Cardiac septum (tissue), 1 donor: ENCODE measurements around the gene RPGR. TPM values are rescaled to one million over a fixed set of nuclear protein-coding genes. Genes with fewer than 3 reads are reported as not detected.

ENCODE experiments used
- DNase-seq: peaks from one replicate; pipeline ENCODE4 v3.0.0-alpha.2; 2020; ENCODE audit warnings: low spot score
- intact Hi-C: fragments of 100-400 bp; cut with DNase I; formaldehyde crosslinking; loops from one replicate; pipeline ENCODE4 v1.14.0; 2022
- total RNA-seq: library from RNA; stranded (reverse); fragmentation: NEBNext Ultra II Directional; extraction: Animal tissue kit (Norgen Biotek cat#: 25700); gene quantifications from one replicate; pipeline ENCODE4 v1.2.1, GENCODE V29; 2021
- donor health status: DM: no; HTN: no; CAD: no.

The RPGR gene
- total RNA-seq, 1 donor from 2014 or later, result 7.6 TPM

DNA sequence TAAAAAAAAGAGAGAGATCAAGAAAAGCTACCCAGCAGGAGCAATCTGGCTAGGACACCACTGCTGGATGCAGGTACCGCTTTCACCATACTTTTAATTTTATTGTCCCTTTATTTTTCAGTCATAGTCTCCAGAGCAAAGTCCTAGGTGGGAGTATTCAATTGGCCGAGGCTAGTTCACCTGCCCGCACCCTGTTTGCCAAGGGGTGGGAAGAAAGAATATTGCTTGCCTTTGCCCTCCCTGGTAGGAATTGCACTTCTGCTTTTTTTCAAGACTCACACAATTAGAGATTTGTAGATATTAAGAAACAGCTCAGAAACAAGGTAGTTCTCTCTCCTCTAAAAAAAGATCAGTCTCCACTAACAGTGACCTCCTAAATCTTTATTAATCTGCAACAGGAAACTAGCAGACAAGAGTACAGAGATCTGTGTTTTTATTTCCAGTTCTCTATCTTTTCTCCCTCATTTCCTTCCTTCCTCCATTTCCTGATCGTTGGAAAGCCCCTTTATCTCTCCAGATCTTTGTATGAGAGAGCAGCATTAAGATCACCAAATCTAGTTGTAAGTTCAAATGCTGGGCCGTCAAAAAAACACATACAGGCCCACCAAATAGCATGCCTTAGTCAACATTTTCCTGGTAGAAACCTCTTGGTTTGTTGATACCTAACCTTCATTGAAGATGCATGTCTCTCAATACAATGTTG lies 9.4 kb upstream of the RPGR start:
- DNase-seq, result no peak
- intact Hi-C loops, result no loop called here

DNA sequence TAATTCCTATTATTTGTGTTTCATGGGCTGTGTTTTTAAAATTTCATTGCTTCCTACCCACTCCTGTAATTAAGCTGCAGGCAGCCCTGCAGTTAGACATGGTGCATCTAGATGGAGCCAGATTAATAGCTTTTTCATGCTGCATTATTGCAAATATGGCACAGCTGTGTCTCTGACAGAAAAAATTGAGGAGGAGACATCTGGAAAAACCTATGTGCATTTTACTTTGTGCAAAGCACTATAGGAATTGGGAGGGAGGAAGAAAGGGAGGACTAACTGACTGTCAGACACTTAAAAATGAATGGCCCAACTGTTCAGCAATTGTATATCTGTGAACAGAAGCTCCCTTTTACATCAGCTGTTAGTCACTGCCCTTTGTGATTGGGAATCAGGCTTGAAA lies 8.1 kb upstream of the RPGR start:
- intact Hi-C loops, result no loop called here
- no peak for DNase-seq

DNA sequence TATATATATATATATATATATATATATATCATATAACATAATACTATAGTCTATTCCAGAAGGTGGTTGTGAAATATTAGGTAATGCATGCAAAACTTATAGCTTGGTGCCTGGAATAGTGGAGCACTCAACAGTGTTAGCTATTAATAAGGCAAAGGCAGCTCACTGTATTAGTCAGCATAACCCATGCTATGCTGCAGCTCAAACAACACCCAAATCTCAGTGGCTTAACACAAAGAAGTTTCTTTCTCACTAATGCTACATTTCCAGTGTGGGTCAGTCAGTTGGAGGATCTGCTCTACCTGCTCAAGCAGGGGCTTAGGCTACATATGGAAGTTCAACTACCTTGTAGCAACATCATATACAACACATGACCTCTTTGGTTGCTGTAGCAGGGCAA lies 5.2 kb upstream of the RPGR start:
- intact Hi-C loops, result no loop called here
- no peak for DNase-seq

DNA sequence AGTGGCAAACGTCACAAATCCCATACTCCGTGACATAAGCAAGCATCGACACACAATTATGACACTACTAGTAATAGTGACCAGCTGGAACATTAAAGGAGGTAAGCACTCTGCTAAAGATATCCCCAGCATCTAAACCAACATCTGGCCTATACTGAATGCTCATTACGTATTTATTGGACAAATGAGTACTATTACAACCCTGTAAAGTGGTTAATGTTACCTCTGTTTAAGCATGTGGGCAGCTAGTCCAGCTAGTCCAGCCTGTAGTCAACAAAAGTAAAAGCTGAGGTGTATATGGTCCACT lies 419 bp upstream of the RPGR start:
- DNase-seq, result no peak
- intact Hi-C loops, result loop anchor here (5.0 kb wide), 1 partner anchor 400 kb away; no protein-coding TSS in a partner anchor

DNA sequence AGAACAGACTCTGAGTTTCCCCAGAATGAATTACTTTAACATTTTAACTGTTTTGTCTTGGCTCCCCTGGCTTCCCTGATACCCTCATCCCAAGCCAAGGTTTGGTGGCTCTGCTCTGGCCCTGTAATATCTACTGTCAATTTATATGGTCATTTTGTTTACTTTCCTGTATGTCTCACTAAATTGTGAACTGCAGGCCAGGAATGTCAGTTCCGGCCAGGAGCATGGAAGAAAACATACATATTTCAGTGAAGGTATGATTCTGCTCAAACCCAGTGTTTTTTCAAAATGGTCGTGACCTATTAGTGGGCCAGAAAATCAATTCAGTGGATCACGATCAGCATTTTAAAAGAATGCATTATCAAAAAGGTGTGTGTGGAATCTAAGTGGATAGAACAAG lies 1.2 kb downstream of the RPGR start:
- no peak for DNase-seq
- intact Hi-C loops, result loop anchor here (5.0 kb wide), 1 partner anchor 399 kb away; no protein-coding TSS in a partner anchor

DNA sequence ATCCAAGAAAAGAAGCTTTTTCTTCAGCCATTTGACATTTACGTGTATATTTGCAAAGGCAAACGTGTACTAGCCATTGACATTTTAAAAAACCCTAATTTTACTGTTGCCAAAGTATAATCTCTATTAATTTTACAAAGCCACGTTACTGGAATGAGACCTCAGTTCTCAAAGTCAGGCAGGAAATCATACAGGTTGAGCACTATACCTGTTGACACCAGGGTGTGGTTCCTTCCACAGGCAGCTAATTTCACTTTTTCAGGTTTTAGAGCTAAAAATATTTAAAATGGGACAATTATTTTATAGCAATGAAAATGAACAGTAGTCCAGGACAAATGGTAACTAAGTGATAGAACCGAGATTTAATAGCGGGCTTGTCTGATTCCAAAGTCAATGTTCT lies 6.5 kb downstream of the RPGR start:
- DNase-seq, result no peak
- intact Hi-C loops, result no loop called here

DNA sequence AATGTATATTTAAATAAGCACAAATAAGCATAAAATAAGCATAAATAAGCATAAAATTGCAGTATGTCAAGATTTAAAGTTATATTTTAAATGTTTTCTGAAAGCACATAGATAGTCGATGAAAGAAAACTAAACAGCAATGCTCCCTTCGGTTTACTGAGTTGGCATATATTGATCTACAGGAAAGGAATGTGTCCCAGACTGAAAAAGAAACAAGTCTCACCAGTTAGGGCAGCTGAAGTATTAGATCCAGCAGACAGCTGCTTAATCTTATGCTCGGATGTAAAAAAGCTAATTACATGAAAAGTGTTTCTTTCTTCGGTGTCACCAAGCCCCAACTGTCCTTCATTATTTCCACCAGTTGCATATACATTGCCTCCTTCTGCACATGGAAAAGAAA lies 8.7 kb downstream of the RPGR start:
- DNase-seq, result no peak
- intact Hi-C loops, result no loop called here

DNA sequence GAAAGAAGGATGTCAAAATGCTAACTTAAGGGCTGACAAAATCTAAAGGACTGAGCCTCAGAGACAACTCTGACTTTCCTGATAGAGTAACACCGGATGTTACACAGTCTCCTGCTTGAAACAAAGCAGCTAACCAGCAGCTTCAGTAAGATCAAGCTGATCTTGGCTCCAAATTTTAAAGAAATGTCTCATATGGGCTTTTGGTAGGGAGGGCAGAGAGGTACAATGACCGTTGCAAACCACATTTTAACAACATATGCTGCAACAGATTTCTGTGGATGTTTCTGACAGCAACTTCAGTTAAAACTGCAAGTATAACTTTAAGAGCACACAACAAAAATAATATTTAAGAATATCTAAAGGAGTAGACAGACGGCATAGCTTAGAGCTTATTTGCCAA lies 9.1 kb downstream of the RPGR start:
- intact Hi-C loops, result no loop called here
- no peak for DNase-seq

DNA sequence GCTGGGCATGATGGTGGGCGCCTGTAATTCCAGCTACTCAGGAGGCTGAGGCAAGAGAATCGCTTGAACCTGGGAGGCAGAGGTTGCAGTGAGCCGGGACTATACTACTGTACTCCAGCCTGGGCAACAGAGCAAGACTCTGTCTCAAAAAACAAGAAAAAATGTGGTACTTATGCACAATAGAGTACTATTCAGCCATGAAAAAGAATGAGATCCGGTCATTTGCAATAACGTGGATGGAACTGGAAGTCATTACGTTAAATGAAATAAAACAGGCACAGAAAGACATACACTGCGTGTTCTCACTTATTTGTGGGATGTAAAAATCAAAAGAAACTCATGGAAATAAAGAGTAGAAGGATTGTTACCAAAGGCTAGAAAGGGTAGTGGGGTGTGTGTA lies 12.1 kb downstream of the RPGR start:
- intact Hi-C loops, result no loop called here

DNA sequence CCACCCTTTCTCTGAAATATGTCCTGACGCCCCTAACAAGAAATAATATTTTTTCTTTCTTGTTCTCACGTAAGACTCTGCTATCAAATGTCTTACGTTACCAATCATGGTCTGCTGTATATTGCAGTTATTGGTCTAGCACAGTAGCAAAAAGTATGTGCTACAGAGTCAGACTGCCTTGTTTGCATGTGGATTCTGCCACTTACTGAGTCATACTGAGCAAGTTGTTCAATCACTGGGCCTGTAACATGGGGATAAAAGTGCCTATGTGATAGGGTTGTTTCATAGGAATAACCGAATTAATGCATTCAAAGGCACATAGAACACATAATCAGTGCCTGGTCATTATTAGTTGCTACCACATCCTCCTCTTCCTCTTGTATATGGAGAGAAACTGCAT lies 14.1 kb downstream of the RPGR start:
- no peak for DNase-seq
- intact Hi-C loops, result no loop called here

More for the DNA sequence above, 12.1 kb downstream of the RPGR start:
- no peak for DNase-seq

DNA sequence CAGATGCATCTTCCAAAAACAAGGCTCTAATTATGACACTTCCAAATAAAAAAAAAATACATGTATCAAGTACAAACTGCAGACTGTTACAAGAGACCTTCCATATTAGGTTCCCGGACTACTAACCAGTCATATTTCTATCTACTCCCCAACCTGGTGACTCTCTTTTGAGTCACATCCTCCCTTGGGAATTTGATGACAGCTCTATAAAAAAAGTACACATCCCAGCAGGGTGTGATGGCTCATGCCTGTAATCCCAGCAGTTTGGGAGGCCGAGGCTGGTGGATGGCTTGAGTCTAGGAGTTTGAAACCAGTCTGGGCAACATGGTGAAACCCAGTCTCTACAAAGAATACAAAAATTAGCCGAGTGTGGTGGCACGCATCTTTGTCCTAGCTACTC lies 14.9 kb downstream of the RPGR start:
- intact Hi-C loops, result no loop called here
- DNase-seq, result no peak

DNA sequence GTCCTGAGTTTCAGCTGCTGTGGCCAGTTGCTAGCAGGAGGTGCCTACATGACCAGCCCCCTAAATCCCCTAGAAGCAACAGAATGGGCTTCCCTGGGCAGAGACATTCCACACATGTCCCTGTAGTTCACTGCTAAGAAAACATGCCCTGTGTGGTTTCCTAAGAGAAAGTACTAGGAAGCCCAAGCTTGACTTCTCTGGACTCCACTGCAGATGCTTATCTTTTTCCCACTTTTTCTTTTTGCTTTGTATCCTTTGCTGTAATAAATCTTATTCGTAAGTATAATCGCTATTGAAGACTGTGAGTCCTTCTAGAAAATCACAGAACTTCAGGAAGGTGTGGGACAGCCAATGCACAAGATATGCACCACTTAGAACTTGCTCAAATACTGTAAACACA lies 15.6 kb downstream of the RPGR start:
- DNase-seq, result no peak
- intact Hi-C loops, result no loop called here

DNA sequence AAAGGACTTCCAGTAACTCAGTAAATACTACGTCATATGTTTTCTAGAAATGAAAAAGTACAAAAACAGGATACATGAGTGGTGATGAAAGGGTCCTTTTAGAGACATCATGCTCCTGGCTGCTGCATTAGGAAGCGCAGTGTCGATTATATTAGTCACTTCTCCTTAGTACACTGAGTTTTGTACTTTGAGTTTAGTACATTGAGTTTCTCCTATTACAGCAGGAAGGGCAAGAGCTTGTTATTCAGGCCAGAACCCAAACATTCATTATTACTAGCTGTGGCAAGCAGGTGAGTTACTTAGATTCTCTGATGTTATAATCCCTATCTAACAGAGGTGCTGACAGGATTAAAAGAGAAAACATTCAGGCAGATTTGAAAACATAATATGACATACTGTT lies 21.3 kb downstream of the RPGR start:
- no peak for DNase-seq
- intact Hi-C loops, result no loop called here

DNA sequence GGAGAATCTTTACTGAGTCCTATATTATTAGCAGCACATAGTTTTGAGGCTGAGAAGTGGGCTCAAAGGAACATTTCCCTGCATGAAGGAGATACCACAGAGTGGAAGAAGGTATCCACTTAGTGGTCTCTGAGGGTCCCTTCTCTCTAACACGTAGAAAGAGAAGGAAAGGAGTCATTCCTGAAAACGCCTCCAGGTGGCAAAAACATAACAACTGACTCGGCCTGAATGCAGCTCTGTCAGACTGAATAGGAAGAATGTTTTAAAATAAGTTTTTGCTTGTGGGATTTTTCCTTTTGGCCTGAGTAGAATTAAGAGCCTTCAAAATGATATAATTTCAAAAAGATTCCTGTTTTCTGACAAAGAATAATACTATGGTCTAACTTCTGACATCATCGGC lies 23.3 kb downstream of the RPGR start:
- DNase-seq, result no peak
- intact Hi-C loops, result no loop called here

DNA sequence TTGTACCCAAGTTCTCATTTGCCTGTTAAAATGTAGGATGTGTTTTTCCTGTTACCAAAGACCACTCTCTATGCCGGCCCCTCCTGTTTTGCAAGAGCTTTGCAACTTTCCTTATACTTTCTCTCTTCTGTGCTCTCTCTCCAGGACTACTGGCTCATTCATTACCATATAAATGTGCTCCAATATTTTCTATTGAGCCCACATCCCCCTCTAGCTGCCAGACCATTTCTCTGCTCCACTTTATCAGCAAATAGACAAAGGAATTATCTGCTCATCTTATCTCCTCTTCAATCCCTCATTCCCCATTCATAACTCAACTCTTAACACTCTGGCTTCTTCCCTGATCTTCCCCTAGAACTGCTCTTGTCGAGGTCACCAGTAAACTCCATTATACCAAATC lies 33.6 kb downstream of the RPGR start:
- no peak for DNase-seq
- intact Hi-C loops, result no loop called here

DNA sequence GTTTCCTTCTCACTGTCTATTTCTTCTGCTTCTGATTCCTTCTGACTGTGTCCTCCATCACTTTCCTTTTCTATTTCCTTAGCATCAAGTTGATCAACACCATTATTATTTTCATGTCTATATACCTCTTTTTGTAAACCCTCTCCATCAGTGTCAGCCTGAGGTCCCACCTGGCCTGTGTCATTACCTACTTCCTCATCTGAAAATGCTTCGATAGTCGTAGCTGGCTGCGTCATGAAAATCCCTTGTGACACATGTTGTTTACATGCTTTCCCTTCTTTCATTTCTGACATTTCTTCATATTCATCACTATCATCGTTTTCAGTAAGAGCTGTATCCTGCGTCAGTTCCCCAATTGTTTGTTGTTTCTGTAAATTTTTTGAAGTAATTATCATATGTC lies 39.6 kb downstream of the RPGR start:
- intact Hi-C loops, result loop anchor here (10.0 kb wide), 1 partner anchor 93 kb away; no protein-coding TSS in a partner anchor
- DNase-seq, result no peak

DNA sequence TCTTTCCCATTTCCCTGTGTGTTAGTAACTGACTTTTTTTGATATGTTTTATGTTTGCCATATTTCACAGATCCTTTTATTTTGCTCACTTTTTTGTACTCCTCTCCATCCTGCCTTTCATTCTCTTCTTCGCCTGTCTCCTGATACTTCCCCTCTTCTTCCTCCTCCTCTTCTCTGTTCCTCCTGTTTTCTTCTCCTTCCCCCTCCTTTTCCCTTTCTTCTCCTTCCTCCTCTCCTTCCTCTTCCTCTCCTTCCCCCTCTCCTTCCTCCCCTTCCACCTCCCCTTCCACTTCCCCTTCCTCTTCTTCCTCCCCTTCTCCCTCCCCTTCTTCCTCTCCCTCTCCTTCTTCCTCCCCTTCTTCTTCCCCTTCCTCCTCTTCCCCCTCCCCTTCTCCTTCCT lies 41.7 kb downstream of the RPGR start:
- DNase-seq, result no peak
- intact Hi-C loops, result loop anchor here (10.0 kb wide), 1 partner anchor 91 kb away; no protein-coding TSS in a partner anchor

DNA sequence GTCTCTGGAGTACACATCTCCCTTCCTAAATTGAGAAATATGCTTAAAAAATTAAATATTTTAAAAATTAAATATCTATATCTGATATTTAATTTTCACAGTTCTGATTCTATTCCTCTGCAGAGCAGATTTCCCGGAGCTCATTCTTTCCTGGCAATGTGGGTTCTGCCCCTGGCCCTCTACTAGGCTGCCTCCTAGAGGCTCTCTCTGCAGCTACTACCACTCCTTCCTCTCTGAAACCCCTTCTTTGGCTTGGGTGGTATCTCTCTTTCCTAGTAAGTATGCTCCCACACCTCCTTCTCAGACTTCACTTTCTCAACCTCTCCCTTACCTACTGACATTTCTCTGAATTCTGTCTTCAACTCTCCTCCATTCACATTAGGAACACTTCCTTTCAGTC lies 45.3 kb downstream of the RPGR start:
- intact Hi-C loops, result loop anchor here (10.0 kb wide), 1 partner anchor 87 kb away; no protein-coding TSS in a partner anchor

DNA sequence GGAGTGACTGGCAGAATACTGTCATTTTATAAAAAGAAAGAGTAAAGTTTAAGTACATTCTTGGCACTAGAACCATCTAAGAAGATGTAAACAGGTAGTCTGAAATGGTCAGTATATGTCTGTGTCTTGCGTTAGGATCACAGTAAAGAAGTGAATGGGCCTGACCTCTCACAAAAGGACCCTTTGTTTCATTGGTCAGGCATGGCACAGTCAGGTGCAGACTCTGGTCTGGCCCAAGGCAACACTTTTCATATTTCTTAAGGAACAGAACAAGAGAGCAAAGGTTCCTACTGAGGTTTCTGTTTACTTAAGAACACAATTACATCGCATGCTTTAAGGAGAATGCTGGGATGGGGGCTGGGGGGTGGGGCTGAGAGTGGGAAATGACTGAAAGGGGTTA lies 48.1 kb downstream of the RPGR start:
- intact Hi-C loops, result no loop called here
- no peak for DNase-seq

More for the DNA sequence above, 45.3 kb downstream of the RPGR start:
- DNase-seq, result no peak

DNA sequence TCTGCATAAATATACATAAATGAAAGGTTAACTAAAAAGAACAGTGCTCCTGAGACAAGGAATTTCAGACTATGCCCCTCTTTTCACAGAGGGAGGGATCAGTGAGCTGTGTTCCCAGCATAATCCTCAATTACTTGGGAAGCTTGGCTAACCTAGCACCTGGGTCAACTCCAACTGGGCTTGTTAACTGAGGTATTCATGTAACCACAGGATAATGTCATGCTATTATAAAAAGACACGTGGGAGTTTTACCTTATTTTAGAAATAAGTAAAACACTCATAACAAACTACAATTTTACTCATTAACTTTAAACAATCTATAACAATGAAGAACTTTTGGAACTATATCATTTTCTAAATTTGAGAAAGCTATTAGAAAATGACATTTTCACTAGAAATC lies 48.6 kb downstream of the RPGR start:
- intact Hi-C loops, result no loop called here
- DNase-seq, result no peak

DNA sequence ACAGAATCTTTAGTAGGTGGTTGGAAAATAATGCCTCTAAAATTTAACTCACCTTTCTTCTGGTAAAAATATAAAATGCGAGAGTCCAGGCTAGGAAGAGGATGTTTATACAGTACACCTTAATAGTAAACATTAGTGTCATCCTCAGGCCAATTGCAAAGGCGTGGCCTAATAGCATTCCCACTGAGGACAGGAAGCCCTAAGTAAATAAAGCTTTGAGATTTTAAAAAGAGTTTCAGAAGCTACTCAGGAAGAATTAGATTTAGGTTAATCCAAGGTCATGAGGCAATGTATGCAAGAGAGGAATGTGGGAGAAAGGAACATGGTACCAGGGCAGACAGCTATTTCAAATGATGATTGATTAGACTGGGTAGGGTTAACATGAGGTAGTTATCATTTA lies 49.5 kb downstream of the RPGR start:
- no peak for DNase-seq
- intact Hi-C loops, result no loop called here

DNA sequence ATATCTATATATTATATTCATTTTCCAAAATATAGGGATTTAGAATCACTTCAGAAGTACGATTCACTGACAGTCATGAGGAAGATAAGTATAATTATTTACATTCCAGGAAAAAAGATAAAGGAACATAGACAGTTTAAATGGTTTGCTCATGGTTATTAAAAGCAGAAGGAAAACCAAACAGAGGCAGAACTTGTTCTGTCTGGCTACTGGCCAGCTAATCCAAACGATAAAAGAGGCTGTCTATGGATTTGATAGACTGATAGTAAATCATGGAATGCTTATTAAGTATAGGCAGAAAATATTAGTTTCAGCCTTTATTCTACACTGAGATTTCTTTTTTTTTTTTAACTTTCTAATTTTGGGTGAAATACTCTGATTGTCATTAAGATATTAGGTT lies 50.2 kb downstream of the RPGR start:
- intact Hi-C loops, result no loop called here
- no peak for DNase-seq
